ENCODE measurements around the gene OTX2. TPM values are rescaled to one million over a fixed set of nuclear protein-coding genes. Genes with fewer than 3 reads are reported as not detected.

The OTX2 gene
- total RNA-seq, 3 donors from 2014 or later = not detected

- H3K4me1 ChIP-seq (ENCODE audit: low read depth) = peaks cover 5% of the 10 kb centered on the region
- TF ChIP-seq, protein P1, sequence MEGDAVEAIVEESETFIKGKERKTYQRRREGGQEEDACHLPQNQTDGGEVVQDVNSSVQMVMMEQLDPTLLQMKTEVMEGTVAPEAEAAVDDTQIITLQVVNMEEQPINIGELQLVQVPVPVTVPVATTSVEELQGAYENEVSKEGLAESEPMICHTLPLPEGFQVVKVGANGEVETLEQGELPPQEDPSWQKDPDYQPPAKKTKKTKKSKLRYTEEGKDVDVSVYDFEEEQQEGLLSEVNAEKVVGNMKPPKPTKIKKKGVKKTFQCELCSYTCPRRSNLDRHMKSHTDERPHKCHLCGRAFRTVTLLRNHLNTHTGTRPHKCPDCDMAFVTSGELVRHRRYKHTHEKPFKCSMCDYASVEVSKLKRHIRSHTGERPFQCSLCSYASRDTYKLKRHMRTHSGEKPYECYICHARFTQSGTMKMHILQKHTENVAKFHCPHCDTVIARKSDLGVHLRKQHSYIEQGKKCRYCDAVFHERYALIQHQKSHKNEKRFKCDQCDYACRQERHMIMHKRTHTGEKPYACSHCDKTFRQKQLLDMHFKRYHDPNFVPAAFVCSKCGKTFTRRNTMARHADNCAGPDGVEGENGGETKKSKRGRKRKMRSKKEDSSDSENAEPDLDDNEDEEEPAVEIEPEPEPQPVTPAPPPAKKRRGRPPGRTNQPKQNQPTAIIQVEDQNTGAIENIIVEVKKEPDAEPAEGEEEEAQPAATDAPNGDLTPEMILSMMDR (IDR thresholded peaks at IDR 0.05) = no peak
- ATAC-seq = no peak
- H3K9me3 ChIP-seq = no peaks in the 10 kb centered on the region
- intact Hi-C loops (cut with DNase I, micrococcal nuclease) = no loop called here
- no peak for DNase-seq
- H3K4me3 ChIP-seq = no peak overlapping the region
- H3K36me3 ChIP-seq (ENCODE audit: low read depth) = no peaks in the 10 kb centered on the region
Observed at GRCh38 chr14:56796259-56796658, 14.0 kb downstream of the OTX2 start.

DNA sequence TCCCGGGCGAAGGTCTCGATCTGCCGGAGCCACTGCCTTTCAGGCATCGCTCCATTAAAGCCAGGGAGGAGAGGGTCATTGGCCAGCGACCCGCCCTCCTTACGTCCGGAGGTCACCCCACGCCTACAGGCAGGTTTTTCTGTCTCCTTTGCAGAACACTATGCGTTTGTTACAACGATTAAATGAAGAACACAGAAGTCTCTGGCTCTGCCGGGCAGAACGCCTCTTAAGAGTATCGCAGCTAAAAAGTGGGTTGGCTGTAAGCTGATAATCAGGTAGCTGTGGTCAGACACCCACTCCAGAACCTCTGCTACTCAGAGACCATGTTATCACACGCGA lies 15.0 kb downstream of the OTX2 start:
- ATAC-seq = no peak

DNA sequence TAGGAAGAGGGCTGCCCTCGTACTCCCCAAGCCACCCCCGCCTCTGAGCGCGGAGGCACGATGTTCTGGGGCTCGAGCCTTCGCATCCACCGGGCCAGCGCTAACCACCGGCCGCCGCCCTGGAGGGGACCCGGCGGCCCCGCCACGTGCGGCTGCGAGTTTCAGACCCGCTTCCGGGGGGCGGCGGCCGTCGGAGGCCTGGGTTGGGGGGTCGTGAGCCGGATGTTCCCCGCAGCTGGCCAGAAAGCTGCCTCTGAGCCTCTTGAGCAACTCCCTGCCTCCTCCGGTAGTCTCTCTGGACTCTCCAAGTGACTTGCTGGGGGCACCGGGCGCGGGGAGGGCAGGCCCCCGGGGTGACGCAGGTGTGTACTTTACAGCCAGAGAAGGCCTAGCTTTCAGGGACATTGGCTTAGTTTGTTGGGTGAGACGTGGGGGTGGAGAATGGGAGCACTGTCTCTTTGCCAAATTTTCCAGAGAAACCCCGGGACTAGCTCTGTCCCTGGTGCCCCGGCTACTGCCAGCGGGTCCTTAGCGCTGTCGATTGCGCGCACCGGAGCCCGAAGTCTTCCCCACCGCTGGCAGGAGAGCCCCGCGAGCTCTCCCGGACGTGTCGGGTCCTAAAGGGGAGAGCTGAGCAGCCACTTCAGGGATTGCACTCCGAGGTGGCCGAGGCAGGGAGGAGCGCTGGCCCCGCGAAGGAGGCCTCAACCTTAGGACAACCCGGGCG lies 15.6 kb downstream of the OTX2 start:
- DNase-seq = no peak
- Histone ChIP-seq H3K4me1 (ENCODE audit: low read depth) (peaks cover 5% of the 10 kb centered on the region), H3K36me3 (ENCODE audit: low read depth) (no peaks in the 10 kb centered on the region), H3K4me3 (no peak overlapping the region), H3K9me3 (no peaks in the 10 kb centered on the region)
- ATAC-seq = no peak
- intact Hi-C loops (cut with DNase I, micrococcal nuclease) = no loop called here
- TF ChIP-seq, protein P1 (IDR thresholded peaks at IDR 0.05) = no peak

More for the DNA sequence above, 15.0 kb downstream of the OTX2 start:
- intact Hi-C loops (cut with DNase I, micrococcal nuclease) = no loop called here
- Histone ChIP-seq H3K9me3 (no peaks in the 10 kb centered on the region), H3K4me3 (no peak overlapping the region), H3K36me3 (ENCODE audit: low read depth) (no peaks in the 10 kb centered on the region), H3K4me1 (ENCODE audit: low read depth) (peaks cover 5% of the 10 kb centered on the region)
- DNase-seq = no peak
- TF ChIP-seq, protein P1 (IDR thresholded peaks at IDR 0.05) = no peak

DNA sequence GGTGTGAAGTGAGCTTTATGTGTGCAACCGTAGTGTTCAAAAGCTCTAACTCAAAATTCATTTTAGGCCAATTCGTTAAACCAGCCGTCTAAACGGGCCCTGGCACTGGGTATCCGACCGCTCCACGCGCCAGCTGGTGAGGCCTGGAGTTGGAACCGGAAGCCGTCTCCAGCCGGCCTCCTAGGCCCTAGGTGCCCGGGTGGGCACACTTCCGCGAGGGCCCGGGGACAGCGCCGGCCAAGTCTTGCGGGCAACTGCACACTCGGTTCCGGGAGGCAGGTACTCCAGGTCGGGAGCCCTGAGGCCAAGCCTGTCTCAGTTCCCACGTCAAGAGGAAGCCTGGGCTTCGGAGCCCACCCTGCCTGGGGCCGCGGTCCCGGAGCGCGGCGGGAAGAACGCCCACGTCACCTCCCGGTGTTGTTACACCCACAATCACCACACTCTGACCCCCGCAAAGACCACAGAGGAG lies 16.2 kb downstream of the OTX2 start:
- Histone ChIP-seq H3K4me1 (ENCODE audit: low read depth) (peaks cover 5% of the 10 kb centered on the region), H3K4me3 (no peak overlapping the region), H3K9me3 (no peaks in the 10 kb centered on the region), H3K36me3 (ENCODE audit: low read depth) (no peaks in the 10 kb centered on the region)
- TF ChIP-seq, protein P1 (IDR thresholded peaks at IDR 0.05) = no peak
- DNase-seq (no peak), ATAC-seq (no peak)
- intact Hi-C loops (cut with DNase I, micrococcal nuclease) = no loop called here

DNA sequence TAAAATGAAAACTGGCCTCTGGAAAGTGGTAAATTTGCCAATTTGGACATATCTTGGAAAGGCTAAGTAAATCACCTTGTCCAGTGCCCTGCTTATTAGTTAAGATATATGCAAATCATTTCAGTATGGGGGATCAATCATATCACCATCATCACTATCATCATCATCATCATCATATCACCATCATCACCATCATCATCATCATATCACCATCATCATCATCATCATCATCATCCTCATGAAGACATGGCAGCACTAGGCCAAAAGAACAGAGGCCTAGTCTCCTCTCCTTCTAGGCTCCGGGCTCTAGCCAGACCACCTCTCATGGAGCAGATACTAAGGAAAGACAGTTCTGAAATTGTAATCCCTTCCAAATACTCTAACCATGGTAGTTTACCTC lies 20.3 kb downstream of the OTX2 start:
- ATAC-seq = no peak
- H3K9me3 ChIP-seq = no peaks in the 10 kb centered on the region
- H3K36me3 ChIP-seq (ENCODE audit: low read depth) = no peaks in the 10 kb centered on the region
- no peaks in the 10 kb centered on the region for H3K4me1 ChIP-seq (ENCODE audit: low read depth)
- no peak for DNase-seq
- TF ChIP-seq, protein P1 (IDR thresholded peaks at IDR 0.05) = no peak
- H3K4me3 ChIP-seq = no peak overlapping the region
- intact Hi-C loops (cut with DNase I, micrococcal nuclease) = no loop called here

All from mucosa of descending colon (tissue), 3 donors.